Heart left ventricle (tissue), 13 donors: Measurements from ENCODE around the gene SUN1.

ENCODE experiments used
- CTCF ChIP-seq, 12 donors: fragments of 200-600 bp; sonication (generic) in 4 of 12; IDR thresholded peaks; one replicate each; pipeline versions ENCODE4 v1.5.0 to v1.8.0; 2018 to 2022; ENCODE audit warnings: antibody characterized with exemption in 12 of 12, mild to moderate bottlenecking in 5 of 12
- POLR2A ChIP-seq, 2 donors: fragments of 450-650 bp; IDR thresholded peaks; one replicate each; pipeline ENCODE4 v1.6.1; 2017; ENCODE audit warnings: antibody characterized with exemption in 2 of 2, mild to moderate bottlenecking in 2 of 2, moderate library complexity in 2 of 2
- donor health status: ischemic (EF 13 %, LVEDD 7.1; RV severe dilation, severe dysfunction).
- donor health status: DM: no; HTN: yes; CAD: no.
- donor health status: DM: no; HTN: no; CAD: no.
- donor health status: ischemic (EF 25% LVEDD 6.9; RV normal size, moderate dysfunction).
- donor health status: ischemic (EF 25% LVEDD 5.7; RV mildly dilated, moderate dysfunction).
- donor health status: ischemic (EF 35%, LVEDD 5.7; RV mildly dilated, moderate dysfunction).
- donor health status: nonischemic (EF 11% LVEDD 7.7; RV severe dilation, severe dysfunction).
- donor health status: DM: yes; HTN: yes; CAD: no.
- donor health status: PGD.
- donor health status: ischemic (EF 29% LVEDD 5.4; RV normal size, mild dysfunction).
- donor health status: nonischemic (EF 23%, LVEDD 6.1; RV moderate dilation, normal function).

GRCh38 chr7:902996-903395, 70.7 kb downstream of the SUN1 start:
- TF ChIP-seq CTCF (IDR thresholded peaks at IDR 0.05) = no peak
- TF ChIP-seq POLR2A (IDR thresholded peaks at IDR 0.05) = no peak
